Aorta (tissue), 5 donors: ENCODE measurements around the gene CYTH4. TPM values are rescaled to one million over a fixed set of nuclear protein-coding genes. Genes with fewer than 3 reads are reported as not detected.
"Not testable (repeated sequence)": the region's sequence is repeated elsewhere in the genome, so short reads cannot be mapped to it uniquely, and the experiment has no call there.

Source experiments
- ATAC-seq: fragments of 200-7000 bp; cut with Tn5 transposase; one replicate; pipeline ENCODE4 v1.9.1; 2022; ENCODE audit warnings: moderate library complexity; ENCODE audit not compliant: low FRiP score
- DNase-seq, 2 donors: peaks; one replicate each; pipeline ENCODE4 v3.0.0-alpha.2; 2020
- H3K27ac ChIP-seq, 2 donors: one replicate each; pipeline ENCODE4 v1.5.1; 2013; ENCODE audit warnings: low read length in 2 of 2, mild to moderate bottlenecking in 2 of 2, moderate library complexity in 2 of 2, control low read depth in 1 of 2, inconsistent platforms in 1 of 2, low read depth in 1 of 2
- H3K27me3 ChIP-seq, 2 donors: one replicate each; pipeline ENCODE4 v1.6.1; 2013; ENCODE audit warnings: control low read depth in 1 of 2, low read length in 1 of 2, mild to moderate bottlenecking in 1 of 2, moderate library complexity in 1 of 2; ENCODE audit not compliant: insufficient read depth in 2 of 2, control insufficient read depth in 1 of 2
- H3K36me3 ChIP-seq, 2 donors: one replicate each; pipeline ENCODE4 v1.6.1; 2013; ENCODE audit warnings: control low read depth in 1 of 2, low read length in 1 of 2, mild to moderate bottlenecking in 1 of 2; ENCODE audit not compliant: insufficient read depth in 2 of 2, control insufficient read depth in 1 of 2
- H3K4me1 ChIP-seq, 2 donors: one replicate each; pipeline ENCODE4 v1.6.1; 2013; ENCODE audit warnings: low read length in 2 of 2, control low read depth in 1 of 2, mild to moderate bottlenecking in 1 of 2, moderate library complexity in 1 of 2; ENCODE audit not compliant: insufficient read depth in 2 of 2, control insufficient read depth in 1 of 2
- H3K4me3 ChIP-seq, 2 donors: one replicate each; pipeline ENCODE4 v1.5.1; 2013; ENCODE audit warnings: low read length in 2 of 2, control low read depth in 1 of 2, mild to moderate bottlenecking in 1 of 2
- H3K9me3 ChIP-seq: one replicate; pipeline ENCODE4 v1.6.1; 2013; ENCODE audit warnings: mild to moderate bottlenecking, low read length; ENCODE audit not compliant: control insufficient read depth
- WGBS, 2 donors: extraction: QIAGEN DNeasy Blood & Tissue Kit; methylation state at CpG; one replicate each; pipeline ENCODE4 v1.1.7; 2013; 5-methylcytosine and 5-hydroxymethylcytosine counted together
- intact Hi-C, 2 donors: fragments of 100-400 bp; cut with DNase I; formaldehyde crosslinking; loops; one replicate each; pipeline versions ENCODE4 v1.14.2 to v1.15.0; 2022
- long read RNA-seq, 2 donors: library from polyadenylated mRNA; unstranded; transcript quantifications; one replicate each; pipeline ENCODE4 v2.0.0, GENCODE V29; 2020 to 2021
- polyA plus RNA-seq, 2 donors: library from polyadenylated mRNA; stranded (reverse); fragments of 200-250 nt; gene quantifications; one replicate each; pipeline ENCODE4 v1.2.3, GENCODE V29; 2013
- total RNA-seq, 2 donors: library from RNA; stranded (reverse); fragmentation: NEBNext Ultra II Directional; extraction: Animal tissue kit (Norgen Biotek cat#: 25700); gene quantifications; one replicate each; pipeline ENCODE4 v1.2.1, GENCODE V29; 2021
- donor health status: healthy with polysubstance abuse.
- donor health status: Bipolar disorder and iron deficiency.
- donor health status: DM: no; HTN: no; CAD: no.
- donor health status: DM: no; HTN: no; CAD: no.
- donor health status: DM: yes; HTN: yes; CAD: no.

CYTH4 gene
- total RNA-seq (10 to 100 TPM; 28.2 to 68.7 TPM), polyA plus RNA-seq (10 to 100 TPM in 1 of 2 donors, 1 to 10 TPM in 1; 4.5 to 15.9 TPM)
- long read RNA-seq, donor 1, transcript CYTH4-201 (13 exons, 3,206 nt) = major isoform, 26 of 60 reads
- long read RNA-seq, donor 1, partial matches to known transcripts = 29 of 60 reads
- long read RNA-seq, donor 1, other reads (novel, unspliced or antisense) = 1 of 60 reads
- long read RNA-seq, donor 2, transcript CYTH4-201 (13 exons, 3,206 nt) = major isoform, 13 of 35 reads
- long read RNA-seq, donor 2, partial matches to known transcripts = 6 of 35 reads
- long read RNA-seq, donor 2, other reads (novel, unspliced or antisense) = 13 of 35 reads

GRCh38 chr22:37282385-37282677 is at the start of gene CYTH4:
Gene CYTH4 (plus strand): TSS chr22:37282508. CDS start chr22:37282570, 62 bp downstream.
- Histone ChIP-seq H3K27me3 (no peaks in the 10 kb centered on the region), H3K4me1 (no peaks in the 10 kb centered on the region), H3K27ac (no peak within 1 kb of the TSS), H3K4me3 (no peak within 1 kb of the TSS), H3K36me3 (no peaks in the 10 kb centered on the region), H3K9me3 (peaks cover 1% of the 10 kb centered on the region)
- WGBS, 2 donors = 55 to 59% methylated on average over 12 of the region's 12 CpGs
- intact Hi-C loops = no loop called here
- DNase-seq (peak; percentile 87 to 91), ATAC-seq (peak; percentile 34)

GRCh38 chr22:37233371-37233750 is 48.9 kb upstream of the CYTH4 start:
- H3K27me3 ChIP-seq, H3K4me3 ChIP-seq, H3K9me3 ChIP-seq, H3K36me3 ChIP-seq, H3K27ac ChIP-seq, ATAC-seq, intact Hi-C loops, H3K4me1 ChIP-seq: not testable (repeated sequence)
- 84% methylated on average over 12 of the region's 12 CpGs for WGBS, 2 donors
- DNase-seq = peak; percentile 36 to 51

GRCh38 chr22:37233751-37234631 is 48.3 kb upstream of the CYTH4 start:
- DNase-seq (peak; percentile 53 to 64), ATAC-seq (no peak)
- Histone ChIP-seq H3K9me3 (no peaks in the 10 kb centered on the region), H3K4me1 (no peaks in the 10 kb centered on the region), H3K36me3 (no peaks in the 10 kb centered on the region), H3K4me3 (no peak overlapping the region), H3K27ac (no peak overlapping the region), H3K27me3 (no peaks in the 10 kb centered on the region)
- 47% methylated on average over 27 of the region's 27 CpGs for WGBS, 2 donors
- intact Hi-C loops = no loop called here

GRCh38 chr22:37234736-37235711 is 47.3 kb upstream of the CYTH4 start:
- Histone ChIP-seq H3K27me3 (no peaks in the 10 kb centered on the region), H3K36me3 (no peaks in the 10 kb centered on the region), H3K9me3 (no peaks in the 10 kb centered on the region), H3K4me3 (no peak overlapping the region), H3K4me1 (no peaks in the 10 kb centered on the region), H3K27ac (no peak overlapping the region)
- intact Hi-C loops = no loop called here
- 74 to 78% methylated on average over 16 of the region's 16 CpGs for WGBS, 2 donors
- DNase-seq (peak; percentile 33 to 55), ATAC-seq (no peak)

- H3K27ac ChIP-seq = no peak overlapping the region
- no peak for ATAC-seq
- H3K27me3 ChIP-seq = no peaks in the 10 kb centered on the region
- peak; percentile 17 to 35 for DNase-seq
- no peaks in the 10 kb centered on the region for H3K4me1 ChIP-seq
- H3K36me3 ChIP-seq = no peaks in the 10 kb centered on the region
- H3K4me3 ChIP-seq = no peak overlapping the region
- no peaks in the 10 kb centered on the region for H3K9me3 ChIP-seq
- intact Hi-C loops = no loop called here
- 85 to 97% methylated on average over 3 of the region's 3 CpGs for WGBS, 2 donors
These were observed 46.3 kb upstream of the CYTH4 start for GRCh38 chr22:37235897-37236607.

- Histone ChIP-seq H3K27ac (no peak overlapping the region), H3K4me1 (no peaks in the 10 kb centered on the region), H3K36me3 (no peaks in the 10 kb centered on the region), H3K4me3 (no peak overlapping the region), H3K27me3 (no peaks in the 10 kb centered on the region), H3K9me3 (no peaks in the 10 kb centered on the region)
- peak; percentile 34 to 37 for DNase-seq
- intact Hi-C loops = no loop called here
- WGBS, 2 donors = 71% methylated on average over 20 of the region's 20 CpGs
- no peak for ATAC-seq
These were observed 44.7 kb upstream of the CYTH4 start for GRCh38 chr22:37237371-37238268.

GRCh38 chr22:37239336-37240239 is 42.7 kb upstream of the CYTH4 start:
- no peaks in the 10 kb centered on the region for H3K27me3 ChIP-seq
- no peak overlapping the region for H3K4me3 ChIP-seq
- no peak overlapping the region for H3K27ac ChIP-seq
- H3K36me3 ChIP-seq = no peaks in the 10 kb centered on the region
- intact Hi-C loops = no loop called here
- no peaks in the 10 kb centered on the region for H3K4me1 ChIP-seq
- peak; percentile 24 to 47 for DNase-seq
- H3K9me3 ChIP-seq = no peaks in the 10 kb centered on the region
- 58 to 59% methylated on average over 10 of the region's 10 CpGs for WGBS, 2 donors
- no peak for ATAC-seq
